OCI-LY7 (cell line): Measurements from ENCODE around the gene RNF145. TPM values are rescaled to one million over a fixed set of nuclear protein-coding genes. Genes with fewer than 3 reads are reported as not detected.

ENCODE experiments used
- BruUV-seq: library from RNA; stranded (reverse); fragments of 400-500 nt; replicated peaks from 2 replicates; lab custom pipeline; 2021; lab: Mats Ljungman, UMichigan
- CTCF ChIA-PET: fragments of 300-600 bp; sonication (Branson Sonifier 250); formaldehyde crosslinking; loops from one replicate; lab custom pipeline; 2022; ENCODE audit warnings: antibody characterized with exemption; ENCODE audit not compliant: unreplicated experiment; lab: Charles Lee
- POLR2A ChIA-PET: fragments of 300-600 bp; sonication (Branson Sonifier 250); formaldehyde crosslinking; loops from one replicate; lab custom pipeline; 2022; ENCODE audit warnings: antibody characterized with exemption; lab: Charles Lee
- DNase-seq: peaks from one replicate; pipeline ENCODE4 v3.0.0-alpha.2; 2015; ENCODE audit warnings: low spot score
- H2AFZ ChIP-seq: fragments of 200-600 bp; sonication (generic), shearing (Covaris generic); 2 replicates; pipeline ENCODE4 v1.6.1; 2014; ENCODE audit warnings: mild to moderate bottlenecking, antibody characterized with exemption, low read length, moderate library complexity
- H3K27ac ChIP-seq: fragments of 200-600 bp; sonication (generic); 2 replicates; pipeline ENCODE4 v1.5.1; 2014; ENCODE audit warnings: mixed run types, low read depth, mild to moderate bottlenecking, moderate library complexity, low read length, inconsistent platforms; ENCODE audit not compliant: poor library complexity, severe bottlenecking
- H3K36me3 ChIP-seq: fragments of 200-600 bp; sonication (generic); 2 replicates; pipeline ENCODE4 v1.6.1; 2014; ENCODE audit warnings: mild to moderate bottlenecking, antibody characterized with exemption, low read length, moderate library complexity, mixed read lengths; ENCODE audit not compliant: insufficient read depth
- H3K4me1 ChIP-seq: fragments of 200-600 bp; sonication (generic); 2 replicates; pipeline ENCODE4 v1.5.1; 2014; ENCODE audit warnings: mild to moderate bottlenecking, low read length; ENCODE audit not compliant: insufficient read depth, poor library complexity, severe bottlenecking
- H3K4me2 ChIP-seq: fragments of 200-600 bp; sonication (generic); 2 replicates; pipeline ENCODE4 v1.6.1; 2014; ENCODE audit warnings: mild to moderate bottlenecking, low read length
- H3K4me3 ChIP-seq: fragments of 200-600 bp; sonication (generic); 2 replicates; pipeline ENCODE4 v1.5.1; 2014; ENCODE audit warnings: mild to moderate bottlenecking, low read depth, low read length; ENCODE audit not compliant: poor library complexity, severe bottlenecking
- H3K79me2 ChIP-seq: fragments of 200-600 bp; sonication (generic); 2 replicates; pipeline ENCODE4 v1.6.1; 2016; ENCODE audit warnings: low read depth, mild to moderate bottlenecking, low read length, moderate library complexity, mixed read lengths; ENCODE audit not compliant: insufficient read depth
- H3K9me2 ChIP-seq: fragments of 200-600 bp; sonication (generic); 2 replicates; pipeline ENCODE4 v1.6.1; 2016; ENCODE audit warnings: mild to moderate bottlenecking, low read length, mixed read lengths; ENCODE audit not compliant: insufficient read depth
- H3K9me3 ChIP-seq: fragments of 200-600 bp; sonication (generic); 2 replicates; pipeline ENCODE4 v1.6.1; 2014; ENCODE audit warnings: mild to moderate bottlenecking, mixed run types, low read length, mixed read lengths
- H4K20me1 ChIP-seq: fragments of 200-600 bp; sonication (generic); 2 replicates; pipeline ENCODE4 v1.6.1; 2014; ENCODE audit warnings: mild to moderate bottlenecking, antibody characterized with exemption, low read length, moderate library complexity, mixed read lengths; ENCODE audit not compliant: insufficient read depth
- EZH2phosphoT487 ChIP-seq: fragments of 200-600 bp; sonication (generic); IDR thresholded peaks from 2 replicates; pipeline ENCODE4 v1.6.1; 2018; ENCODE audit warnings: low read depth, borderline replicate concordance, mild to moderate bottlenecking, mixed run types, antibody characterized with exemption, low read length, moderate library complexity, mixed read lengths
- intact Hi-C: fragments of 100-400 bp; cut with micrococcal nuclease; formaldehyde crosslinking; loops from one replicate; pipeline ENCODE4 v1.10.0; 2022; ENCODE audit not compliant: unreplicated experiment
- total RNA-seq, 2 experiments: library from RNA; depleted of rRNA in 1 of 2; stranded (reverse); fragments of >200 nt in 1 of 2; shearing (Covaris generic) in 1 of 2; gene quantifications; 2 replicates each; pipeline ENCODE4 v1.2.3, GENCODE V29; 2014 to 2022
- TF ChIP-seq, protein P1 (sequence below): fragments of 200-600 bp; sonication (generic); conservative IDR thresholded peaks from 2 replicates; pipeline ENCODE4 v1.5.1; 2014; ENCODE audit warnings: mild to moderate bottlenecking, antibody characterized with exemption, low read length, moderate library complexity, mixed read lengths

RNF145 gene
- total RNA-seq, 2 experiments from 2014 or later, result 18.6 to 34.9 TPM

DNA sequence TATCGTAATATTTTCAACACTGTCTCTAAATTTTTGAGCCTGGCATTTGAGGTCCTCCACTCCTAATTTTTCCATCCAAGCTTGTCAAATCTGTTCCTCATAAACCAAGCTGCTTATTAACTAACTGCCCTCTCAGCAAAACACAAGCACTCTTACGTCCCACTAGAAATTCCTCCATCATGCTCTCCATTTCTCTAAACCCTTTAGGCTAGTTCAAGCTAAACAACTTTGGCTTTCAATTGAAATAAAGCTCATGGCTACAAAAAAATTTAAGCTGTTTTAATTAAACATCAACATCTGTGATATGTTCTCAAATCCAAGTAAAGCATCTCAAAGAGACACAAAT, 45.7 kb downstream of the RNF145 start:
- ChIA-PET POLR2A (interaction anchor here (0.6 to 1.5 kb wide), 4 partner anchors 18 to 353 kb away, joined by 3 to 5 read pairs (median 4); no protein-coding TSS in a partner anchor), CTCF (no interaction called here)
- Histone ChIP-seq H3K36me3 (peaks cover 69% of the 10 kb centered on the region), H3K4me2 (no peak overlapping the region), H2AFZ (no peak overlapping the region), H3K9me3 (no peaks in the 10 kb centered on the region), H3K79me2 (no peaks in the 10 kb centered on the region), H3K9me2 (no peaks in the 10 kb centered on the region), H3K4me3 (no peak overlapping the region), H3K27ac (no peak overlapping the region), H3K4me1 (no peaks in the 10 kb centered on the region), H4K20me1 (no peaks in the 10 kb centered on the region)
- no peak for TF ChIP-seq EZH2phosphoT487
- TF ChIP-seq, protein P1, sequence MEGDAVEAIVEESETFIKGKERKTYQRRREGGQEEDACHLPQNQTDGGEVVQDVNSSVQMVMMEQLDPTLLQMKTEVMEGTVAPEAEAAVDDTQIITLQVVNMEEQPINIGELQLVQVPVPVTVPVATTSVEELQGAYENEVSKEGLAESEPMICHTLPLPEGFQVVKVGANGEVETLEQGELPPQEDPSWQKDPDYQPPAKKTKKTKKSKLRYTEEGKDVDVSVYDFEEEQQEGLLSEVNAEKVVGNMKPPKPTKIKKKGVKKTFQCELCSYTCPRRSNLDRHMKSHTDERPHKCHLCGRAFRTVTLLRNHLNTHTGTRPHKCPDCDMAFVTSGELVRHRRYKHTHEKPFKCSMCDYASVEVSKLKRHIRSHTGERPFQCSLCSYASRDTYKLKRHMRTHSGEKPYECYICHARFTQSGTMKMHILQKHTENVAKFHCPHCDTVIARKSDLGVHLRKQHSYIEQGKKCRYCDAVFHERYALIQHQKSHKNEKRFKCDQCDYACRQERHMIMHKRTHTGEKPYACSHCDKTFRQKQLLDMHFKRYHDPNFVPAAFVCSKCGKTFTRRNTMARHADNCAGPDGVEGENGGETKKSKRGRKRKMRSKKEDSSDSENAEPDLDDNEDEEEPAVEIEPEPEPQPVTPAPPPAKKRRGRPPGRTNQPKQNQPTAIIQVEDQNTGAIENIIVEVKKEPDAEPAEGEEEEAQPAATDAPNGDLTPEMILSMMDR, result no peak
- DNase-seq, result no peak
- BruUV-seq, result no TSS peak
- intact Hi-C loops, result no loop called here

DNA sequence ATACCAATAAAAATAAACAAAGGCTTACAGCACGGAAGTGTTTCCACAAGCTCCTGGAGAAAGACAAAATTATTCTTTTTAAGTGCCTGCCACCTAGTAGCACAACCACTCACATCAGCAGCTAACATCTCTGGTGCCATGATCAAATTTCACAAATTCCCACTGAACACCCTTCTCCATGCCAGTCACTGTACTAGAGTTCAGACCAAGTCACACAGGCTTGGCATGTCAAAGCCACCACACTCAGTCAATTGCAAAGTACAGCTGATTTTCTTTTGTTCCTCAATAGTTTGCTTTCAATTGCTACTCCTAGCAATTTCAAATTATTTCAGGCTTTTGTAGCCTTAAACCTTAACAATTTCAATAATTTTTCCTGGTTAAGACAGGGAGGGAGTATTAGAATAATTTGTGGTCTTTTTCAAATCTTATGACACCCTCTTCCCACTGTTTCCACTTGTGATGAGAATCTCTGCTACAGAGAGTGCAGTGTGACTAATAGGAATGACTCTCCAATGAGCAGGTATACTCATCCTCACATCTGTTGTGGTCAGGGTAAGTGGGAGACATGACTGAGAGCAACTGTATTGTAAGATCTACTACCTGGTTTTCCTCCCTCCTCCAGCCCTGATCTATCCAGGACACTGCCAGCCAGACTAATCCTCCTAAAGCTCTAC, 46.2 kb downstream of the RNF145 start:
- no peak overlapping the region for H3K4me3 ChIP-seq
- no peaks in the 10 kb centered on the region for H3K4me1 ChIP-seq
- TF ChIP-seq, protein P1, result no peak
- no peak overlapping the region for H3K4me2 ChIP-seq
- ChIA-PET CTCF (no interaction called here), POLR2A (interaction anchor here (0.9 to 1.5 kb wide), 3 partner anchors 18 to 31 kb away, joined by 3 to 4 read pairs (median 3); no protein-coding TSS in a partner anchor)
- H3K79me2 ChIP-seq, result no peaks in the 10 kb centered on the region
- no peaks in the 10 kb centered on the region for H4K20me1 ChIP-seq
- no peak overlapping the region for H3K27ac ChIP-seq
- no peak for DNase-seq
- H3K9me3 ChIP-seq, result no peaks in the 10 kb centered on the region
- no peaks in the 10 kb centered on the region for H3K9me2 ChIP-seq
- H2AFZ ChIP-seq, result no peak overlapping the region
- no TSS peak for BruUV-seq
- H3K36me3 ChIP-seq, result peaks cover 70% of the 10 kb centered on the region
- intact Hi-C loops, result no loop called here
